ENCODE data around the gene LCN12. TPM values are rescaled to one million over a fixed set of nuclear protein-coding genes. Genes with fewer than 3 reads are reported as not detected.

The LCN12 gene
- total RNA-seq, 6 experiments from 2014 or later = 0.14 to 0.31 TPM; not detected in 4

DNA sequence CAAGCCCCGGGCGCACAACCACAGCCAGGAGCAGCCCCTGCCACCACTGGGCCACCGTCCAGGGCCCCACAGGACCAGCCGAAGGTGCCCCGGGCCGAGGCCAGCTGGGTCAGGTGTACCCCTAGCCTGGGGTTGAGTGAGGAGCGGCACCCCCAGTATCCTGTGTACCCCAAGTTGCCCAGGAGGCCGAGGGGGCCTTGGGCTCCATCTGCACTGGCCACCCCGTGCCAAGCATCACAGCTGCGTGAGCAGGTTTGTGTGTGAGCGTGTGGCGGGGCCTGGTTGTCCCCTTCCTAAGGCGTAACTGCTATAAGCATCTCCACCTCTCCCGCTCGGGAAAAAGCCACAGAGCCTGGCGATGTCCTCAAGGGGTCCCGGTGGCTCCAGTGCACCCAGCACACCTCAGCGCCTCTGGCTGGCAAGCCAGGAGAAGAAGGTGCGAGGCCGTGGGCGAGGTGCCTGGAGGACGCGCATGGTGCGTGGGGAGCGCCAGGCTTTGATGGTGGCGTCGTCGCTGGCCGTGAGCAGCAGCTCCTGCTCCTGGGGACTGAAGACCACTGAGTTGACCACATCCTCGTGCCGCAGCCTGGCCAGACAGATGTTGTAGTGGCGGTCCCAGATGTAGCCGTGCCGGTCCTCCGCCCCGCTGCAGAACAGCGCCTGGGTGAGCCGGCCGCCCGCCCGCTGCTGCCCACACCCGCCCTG is 11.4 kb upstream of the LCN12 start:
- no peak for DNase-seq
- Mint-ChIP-seq H3K27me3 (ENCODE audit: insufficient read depth) (no peaks in the 10 kb centered on the region; the same call in none of the 2 replicates), H3K36me3 (ENCODE audit: low read depth) (peaks cover 12% of the 10 kb centered on the region), H3K4me3 (no peak overlapping the region), H3K27ac (no peak overlapping the region), H3K9me3 (no peaks in the 10 kb centered on the region), H3K4me1 (ENCODE audit: low read depth) (peaks cover 4% of the 10 kb centered on the region; the same call in 1 of the 2 replicates)
- TF ChIP-seq, protein P1, sequence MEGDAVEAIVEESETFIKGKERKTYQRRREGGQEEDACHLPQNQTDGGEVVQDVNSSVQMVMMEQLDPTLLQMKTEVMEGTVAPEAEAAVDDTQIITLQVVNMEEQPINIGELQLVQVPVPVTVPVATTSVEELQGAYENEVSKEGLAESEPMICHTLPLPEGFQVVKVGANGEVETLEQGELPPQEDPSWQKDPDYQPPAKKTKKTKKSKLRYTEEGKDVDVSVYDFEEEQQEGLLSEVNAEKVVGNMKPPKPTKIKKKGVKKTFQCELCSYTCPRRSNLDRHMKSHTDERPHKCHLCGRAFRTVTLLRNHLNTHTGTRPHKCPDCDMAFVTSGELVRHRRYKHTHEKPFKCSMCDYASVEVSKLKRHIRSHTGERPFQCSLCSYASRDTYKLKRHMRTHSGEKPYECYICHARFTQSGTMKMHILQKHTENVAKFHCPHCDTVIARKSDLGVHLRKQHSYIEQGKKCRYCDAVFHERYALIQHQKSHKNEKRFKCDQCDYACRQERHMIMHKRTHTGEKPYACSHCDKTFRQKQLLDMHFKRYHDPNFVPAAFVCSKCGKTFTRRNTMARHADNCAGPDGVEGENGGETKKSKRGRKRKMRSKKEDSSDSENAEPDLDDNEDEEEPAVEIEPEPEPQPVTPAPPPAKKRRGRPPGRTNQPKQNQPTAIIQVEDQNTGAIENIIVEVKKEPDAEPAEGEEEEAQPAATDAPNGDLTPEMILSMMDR (IDR thresholded peaks at IDR 0.05) = no peak

DNA sequence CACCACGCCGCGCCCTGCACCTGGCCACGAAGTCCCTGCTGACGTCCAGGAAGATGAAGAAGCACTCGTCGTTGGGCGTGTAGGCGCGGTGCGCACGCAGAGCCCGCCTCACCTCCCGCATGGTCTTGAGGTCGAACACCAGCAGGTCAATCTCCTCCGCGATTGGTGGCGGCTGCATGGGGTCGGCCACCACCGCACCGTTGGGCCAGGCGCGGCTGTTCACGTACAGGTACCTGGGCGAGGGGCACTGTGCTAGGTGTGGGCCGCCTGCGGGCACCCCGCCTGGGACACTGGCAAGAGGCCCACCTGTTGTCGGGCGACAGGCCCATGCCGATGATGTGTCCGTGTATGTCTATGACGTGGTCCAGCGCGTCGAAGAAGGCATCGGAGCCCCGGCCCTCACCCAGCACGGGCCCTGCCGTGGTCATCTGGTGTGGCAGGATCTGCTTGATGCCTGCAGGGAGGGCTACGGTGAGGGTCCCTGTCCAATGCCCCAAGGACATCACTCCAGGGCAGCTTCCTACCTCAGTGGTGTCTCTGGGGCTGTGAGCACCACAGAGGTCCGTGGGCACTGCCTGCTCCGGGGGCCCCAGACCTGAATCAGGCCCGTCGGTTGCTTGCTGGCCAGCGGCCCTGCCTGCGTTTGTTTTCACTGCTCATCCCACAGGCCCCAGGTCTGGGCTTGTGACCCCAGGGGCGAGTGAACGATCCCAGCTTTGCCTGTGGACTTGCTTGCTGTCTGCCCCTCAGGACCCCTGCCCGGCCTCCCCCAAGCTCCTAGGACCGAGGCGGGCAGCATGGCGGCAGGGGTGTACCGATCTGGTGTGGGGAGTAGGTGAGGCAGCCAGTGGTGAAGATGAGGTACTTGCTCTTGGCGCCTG is 10.6 kb upstream of the LCN12 start:
- Mint-ChIP-seq H3K4me3 (no peak overlapping the region), H3K9me3 (no peaks in the 10 kb centered on the region), H3K27me3 (ENCODE audit: insufficient read depth) (no peaks in the 10 kb centered on the region; the same call in none of the 2 replicates), H3K27ac (no peak overlapping the region), H3K36me3 (ENCODE audit: low read depth) (peaks cover 12% of the 10 kb centered on the region), H3K4me1 (ENCODE audit: low read depth) (peaks cover 4% of the 10 kb centered on the region; the same call in 1 of the 2 replicates)
- DNase-seq = no peak
- TF ChIP-seq, protein P1 (IDR thresholded peaks at IDR 0.05) = no peak

DNA sequence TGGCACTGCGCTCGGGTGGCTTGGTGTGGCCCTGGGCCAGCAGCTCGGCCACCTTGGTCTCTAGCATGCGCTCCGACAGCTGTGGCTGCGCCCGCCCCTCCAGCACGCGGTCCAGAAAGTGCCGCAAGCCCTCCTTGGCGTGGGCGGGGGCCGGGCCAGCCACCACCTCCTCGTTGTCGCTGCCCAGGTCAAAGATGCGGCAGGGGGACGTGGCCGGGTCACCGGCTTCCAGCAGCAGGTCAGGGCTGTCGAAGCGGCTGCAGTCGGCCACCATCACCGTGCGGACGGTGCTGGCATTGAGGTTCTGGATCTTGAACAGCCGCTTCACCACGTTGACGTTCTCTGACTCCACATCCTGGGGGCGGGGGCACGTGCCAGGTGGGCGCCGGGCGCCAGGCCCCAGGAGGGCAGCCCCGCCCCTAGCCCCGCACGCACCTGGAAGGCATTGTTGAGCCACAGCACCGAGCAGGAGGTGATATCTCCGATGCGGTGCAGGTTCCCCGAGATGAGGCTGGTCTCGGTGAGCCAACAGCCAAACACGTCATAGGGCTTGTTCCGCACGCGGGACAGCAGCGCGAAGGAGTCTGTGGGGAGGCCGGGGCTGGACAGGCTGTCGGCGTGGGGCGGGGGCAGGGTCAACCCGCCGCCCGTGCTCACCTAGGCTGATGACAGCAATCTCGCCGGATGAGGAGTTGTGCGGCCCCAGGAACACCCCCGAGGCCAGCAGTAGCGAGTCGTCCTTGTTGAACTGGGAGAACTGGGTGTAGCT is 9.8 kb upstream of the LCN12 start:
- no peak for DNase-seq
- H3K4me1 Mint-ChIP-seq (ENCODE audit: low read depth) = peaks cover 4% of the 10 kb centered on the region; the same call in 1 of the 2 replicates
- peaks cover 12% of the 10 kb centered on the region for H3K36me3 Mint-ChIP-seq (ENCODE audit: low read depth)
- H3K27ac Mint-ChIP-seq = no peak overlapping the region
- no peak overlapping the region for H3K4me3 Mint-ChIP-seq
- H3K27me3 Mint-ChIP-seq (ENCODE audit: insufficient read depth) = no peaks in the 10 kb centered on the region; the same call in none of the 2 replicates
- TF ChIP-seq, protein P1 (IDR thresholded peaks at IDR 0.05) = no peak
- H3K9me3 Mint-ChIP-seq = no peaks in the 10 kb centered on the region

DNA sequence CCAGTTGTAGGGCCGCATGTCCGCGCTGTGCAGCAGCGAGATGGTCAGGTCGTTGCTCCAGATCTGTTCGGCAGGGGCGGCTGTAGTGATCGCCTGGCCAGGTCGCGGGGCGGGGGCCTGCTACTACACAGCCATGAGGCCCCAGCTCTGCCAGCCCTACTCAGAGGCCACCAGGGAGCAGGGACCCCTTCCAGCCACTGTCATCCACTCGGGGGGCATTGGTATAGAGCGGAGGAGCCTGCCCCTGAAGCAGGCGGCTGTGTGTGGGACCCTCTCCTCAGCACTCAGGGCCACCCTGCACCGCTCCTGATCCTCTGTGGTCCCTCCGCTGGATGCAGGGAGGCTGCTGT is 9.2 kb upstream of the LCN12 start:
- TF ChIP-seq, protein P1 (IDR thresholded peaks at IDR 0.05) = no peak
- peaks cover 4% of the 10 kb centered on the region for H3K4me1 Mint-ChIP-seq (ENCODE audit: low read depth)
- no peaks in the 10 kb centered on the region; the same call in none of the 2 replicates for H3K27me3 Mint-ChIP-seq (ENCODE audit: insufficient read depth)
- no peaks in the 10 kb centered on the region for H3K9me3 Mint-ChIP-seq
- no peak overlapping the region for H3K27ac Mint-ChIP-seq
- no peak for DNase-seq
- peak overlapping the region; percentile 80; the same call in 1 of the 2 replicates for H3K4me3 Mint-ChIP-seq
- peaks cover 12% of the 10 kb centered on the region for H3K36me3 Mint-ChIP-seq (ENCODE audit: low read depth)
